NCI-H2196 treated with DMSO at 0.1 percent for 48 hours (cell line): ENCODE data around the gene LILRB5.
"Not testable (repeated sequence)": the region's sequence is repeated elsewhere in the genome, so short reads cannot be mapped to it uniquely, and the experiment has no call there.

ENCODE experiments used
- DNase-seq: peaks from one replicate; lab custom pipeline; 2025; ENCODE audit not compliant: unreplicated experiment; lab: John Stamatoyannopoulos, UW

Gene LILRB5

GRCh38 chr19:54217517-54218247 lies 39.4 kb downstream of the LILRB5 start:
- DNase-seq: not testable (repeated sequence)

- DNase-seq: no peak
These were observed 40.2 kb downstream of the LILRB5 start for GRCh38 chr19:54216869-54217268.

- DNase-seq: not testable (repeated sequence)
These were observed 42.3 kb downstream of the LILRB5 start for GRCh38 chr19:54214734-54215133.

GRCh38 chr19:54214217-54214616 lies 42.9 kb downstream of the LILRB5 start:
- DNase-seq: not testable (repeated sequence)

DNA sequence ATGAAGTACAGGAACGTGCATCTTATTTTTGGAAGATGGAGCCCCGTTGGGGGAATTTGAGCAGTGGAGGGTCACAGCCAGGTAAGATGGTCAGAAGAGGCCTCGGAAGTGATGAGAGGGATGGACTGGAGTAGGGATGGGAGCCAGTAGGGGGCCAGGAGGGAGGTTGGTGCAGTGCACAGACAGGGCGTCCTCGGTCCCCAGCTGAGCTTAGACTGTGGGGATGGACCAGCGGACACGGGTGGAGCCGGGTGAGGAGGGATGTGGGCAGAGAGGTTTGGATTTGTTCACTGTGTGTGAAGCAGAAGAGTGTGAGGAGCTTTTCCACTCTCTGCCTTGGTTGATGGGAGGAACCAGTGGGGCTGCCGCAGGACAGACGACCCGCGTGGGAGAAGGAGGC lies 45.8 kb downstream of the LILRB5 start:
- DNase-seq: no peak

DNA sequence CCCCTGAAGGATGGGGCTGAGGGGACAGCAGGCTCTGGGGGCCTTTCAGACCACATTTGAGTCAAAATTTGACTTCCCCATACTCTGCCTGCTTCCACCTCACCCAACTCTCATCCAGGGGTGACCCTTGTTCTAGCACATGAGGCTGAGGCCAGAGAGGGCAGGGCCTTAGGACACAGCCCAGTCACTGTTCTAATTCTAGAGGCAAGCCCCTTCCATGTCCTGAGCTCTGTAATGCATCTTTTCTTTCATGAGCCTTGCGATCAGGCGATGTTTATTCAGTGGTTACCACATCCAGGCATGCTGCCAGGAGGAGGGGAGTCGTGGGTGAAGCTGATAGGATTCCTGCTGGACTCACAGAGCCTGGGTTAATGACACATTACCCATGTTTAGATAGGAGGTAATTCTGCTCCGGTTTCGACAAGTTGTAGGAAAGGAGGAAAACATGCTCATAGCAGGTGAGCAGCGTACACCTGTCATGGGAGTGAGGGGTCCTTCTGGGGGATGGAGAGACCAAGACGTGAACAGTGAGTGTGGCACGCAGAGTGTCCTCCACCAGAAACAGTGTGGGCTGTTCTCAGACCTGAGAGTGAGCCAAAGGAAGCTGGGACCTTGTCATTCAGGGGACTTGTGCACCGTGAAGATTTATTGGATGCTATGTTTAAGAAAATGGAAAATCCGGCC lies 47.1 kb downstream of the LILRB5 start:
- DNase-seq: peak; percentile 88

DNA sequence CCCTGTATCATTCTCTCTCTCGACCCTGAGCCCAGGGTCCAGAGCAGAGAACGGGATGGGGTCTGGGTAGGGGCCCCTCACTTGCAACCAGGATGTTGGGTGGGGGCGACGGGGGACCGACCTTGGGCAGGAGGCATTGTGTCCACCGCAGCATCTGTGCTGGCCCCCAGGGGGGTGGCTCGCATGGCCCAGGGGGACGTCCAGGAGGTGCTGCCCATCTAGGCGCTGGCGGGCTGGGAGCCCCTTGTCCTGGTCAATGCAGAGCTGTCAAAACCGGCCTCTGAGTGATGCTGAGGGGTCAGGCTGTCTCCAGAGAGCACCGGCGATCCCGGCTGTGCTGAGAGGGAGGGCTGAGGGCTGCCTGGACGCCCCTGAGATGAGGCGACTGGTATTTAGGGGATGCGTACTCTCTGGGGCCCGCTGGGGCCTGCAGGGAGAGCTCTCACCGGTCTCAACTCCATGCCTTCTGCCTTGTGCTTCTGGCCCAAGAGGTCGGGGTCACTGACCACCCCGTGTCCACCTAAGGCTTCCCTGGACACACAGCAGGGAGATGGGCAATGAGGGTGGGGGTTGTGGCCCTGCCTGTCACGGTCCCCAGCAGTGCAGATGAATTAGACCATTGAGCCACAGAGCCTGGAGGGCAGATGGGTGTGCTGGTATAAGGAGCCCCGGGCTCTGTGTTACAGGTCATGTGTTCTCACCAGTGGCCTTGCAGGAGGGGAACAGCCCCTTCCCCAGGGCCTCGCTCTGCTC lies 47.8 kb downstream of the LILRB5 start:
- DNase-seq: no peak

DNA sequence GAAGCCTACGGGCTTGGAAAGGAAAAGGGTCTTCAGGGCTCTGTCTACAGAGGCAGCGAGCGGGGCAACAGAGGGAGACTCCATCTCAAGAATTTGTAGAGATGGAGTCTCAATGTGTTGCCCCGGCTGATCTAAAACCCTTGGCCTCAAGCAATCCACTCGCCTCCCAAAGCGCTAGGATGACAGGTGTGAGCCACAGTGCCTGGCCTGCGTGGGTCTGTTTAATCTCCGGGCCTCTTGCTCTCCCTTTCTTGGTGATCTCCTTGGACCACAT lies 48.4 kb downstream of the LILRB5 start:
- no peak for DNase-seq

GRCh38 chr19:54207983-54208783 lies 48.9 kb downstream of the LILRB5 start:
- DNase-seq: no peak

GRCh38 chr19:54207676-54207982 lies 49.4 kb downstream of the LILRB5 start:
- DNase-seq: no peak

DNA sequence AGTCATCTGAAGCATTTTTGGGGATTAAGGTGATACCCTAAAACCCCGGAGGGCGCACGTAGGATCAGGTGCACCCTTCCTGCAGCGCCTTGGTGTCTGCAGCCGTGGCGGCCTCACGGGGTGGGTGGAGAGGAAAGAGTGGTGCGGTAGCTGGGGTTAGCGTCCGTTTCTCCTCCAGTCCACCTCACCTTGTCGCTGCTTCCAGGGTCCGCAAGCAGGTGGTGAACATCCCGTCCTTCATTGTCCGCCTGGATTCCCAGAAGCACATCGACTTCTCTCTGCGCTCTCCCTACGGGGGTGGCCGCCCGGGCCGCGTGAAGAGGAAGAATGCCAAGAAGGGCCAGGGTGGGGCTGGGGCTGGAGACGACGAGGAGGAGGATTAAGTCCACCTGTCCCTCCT lies 49.9 kb downstream of the LILRB5 start:
- not testable (repeated sequence) for DNase-seq

DNA sequence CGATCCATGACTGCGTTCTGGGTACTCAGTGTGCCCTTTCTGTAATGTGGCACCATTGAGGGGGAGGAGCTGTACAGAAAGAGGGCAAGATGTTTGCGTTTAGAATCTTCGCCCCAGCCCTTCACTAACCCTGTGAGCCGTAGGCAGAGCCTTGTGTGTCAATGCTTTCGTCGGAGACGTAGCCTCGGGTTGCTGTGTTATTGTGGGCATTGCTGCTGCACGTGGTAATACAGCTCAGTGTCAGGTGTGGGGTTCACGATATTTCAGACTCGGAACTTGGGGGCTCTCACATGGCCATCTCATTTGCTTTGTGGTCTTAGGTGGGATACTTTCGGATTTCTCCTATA lies 50.3 kb downstream of the LILRB5 start:
- no peak for DNase-seq

DNA sequence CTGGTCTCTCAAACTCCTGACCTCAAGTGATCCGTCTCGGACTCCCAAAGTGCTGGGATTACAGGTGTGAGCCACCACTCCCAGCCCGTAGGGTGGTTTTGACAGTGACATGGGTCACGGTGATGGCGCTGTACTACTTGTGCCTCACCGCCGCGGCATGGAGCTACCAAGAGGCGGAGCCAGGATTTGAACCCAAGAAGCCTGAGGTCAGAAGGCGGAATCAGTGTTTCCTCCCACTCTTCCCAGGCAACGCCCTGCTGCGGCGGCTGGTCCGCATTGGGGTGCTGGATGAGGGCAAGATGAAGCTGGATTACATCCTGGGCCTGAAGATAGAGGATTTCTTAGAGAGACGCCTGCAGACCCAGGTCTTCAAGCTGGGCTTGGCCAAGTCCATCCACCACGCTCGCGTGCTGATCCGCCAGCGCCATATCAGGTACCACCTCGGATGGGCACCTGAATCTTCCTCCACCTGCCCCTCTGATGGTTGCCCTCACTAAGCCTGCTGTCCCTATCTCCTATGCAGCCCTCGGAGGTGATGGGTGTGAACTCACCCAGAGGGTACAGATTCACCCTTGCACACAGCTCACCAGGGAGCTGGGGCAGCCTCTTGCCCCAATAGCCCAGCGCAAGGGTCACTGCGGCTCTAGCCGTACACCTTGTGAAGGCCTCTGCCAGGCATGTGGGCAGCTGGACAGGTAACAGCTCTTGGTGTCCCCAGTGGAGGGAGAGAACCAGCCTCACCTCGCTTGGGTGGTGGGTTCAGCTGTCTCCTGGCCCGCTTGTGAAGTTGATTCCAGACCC lies 50.8 kb downstream of the LILRB5 start:
- DNase-seq: no peak

- DNase-seq: no peak
These were observed 52.2 kb downstream of the LILRB5 start for GRCh38 chr19:54204767-54205468.

- no peak for DNase-seq
These were observed 53.9 kb downstream of the LILRB5 start for GRCh38 chr19:54203151-54203611.

GRCh38 chr19:54201980-54202379 lies 55.1 kb downstream of the LILRB5 start:
- no peak for DNase-seq

- DNase-seq: no peak
These were observed 55.8 kb downstream of the LILRB5 start for GRCh38 chr19:54201172-54201701.
